Activated CD4-positive, alpha-beta T cell treated with anti-CD3 and anti-CD28 coated beads for 1 hour (primary cell): Measurements from ENCODE around the gene NFYC.
"Not testable (repeated sequence)": the region's sequence is repeated elsewhere in the genome, so short reads cannot be mapped to it uniquely, and the experiment has no call there.

Experiments
- DNase-seq: peaks from one replicate; pipeline ENCODE4 v3.0.0-alpha.2; 2020

Gene NFYC

DNA sequence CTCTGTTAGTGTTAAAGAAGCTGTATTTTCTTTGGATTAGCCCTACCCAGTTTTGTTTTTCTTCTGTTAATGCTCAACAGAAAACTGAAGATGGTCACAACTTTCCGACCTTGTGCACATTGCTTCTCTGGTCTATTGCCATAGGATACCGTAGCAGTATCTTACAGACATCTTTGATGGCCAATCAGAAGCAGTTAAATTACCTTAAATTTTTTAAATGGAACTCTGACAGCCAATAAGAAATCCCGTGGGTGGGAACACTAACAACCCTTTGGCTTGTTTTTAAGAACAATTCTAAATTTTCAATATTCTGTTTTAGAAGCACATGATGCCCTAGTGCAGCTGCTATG is 17.2 kb downstream of the NFYC start:
- no peak for DNase-seq

DNA sequence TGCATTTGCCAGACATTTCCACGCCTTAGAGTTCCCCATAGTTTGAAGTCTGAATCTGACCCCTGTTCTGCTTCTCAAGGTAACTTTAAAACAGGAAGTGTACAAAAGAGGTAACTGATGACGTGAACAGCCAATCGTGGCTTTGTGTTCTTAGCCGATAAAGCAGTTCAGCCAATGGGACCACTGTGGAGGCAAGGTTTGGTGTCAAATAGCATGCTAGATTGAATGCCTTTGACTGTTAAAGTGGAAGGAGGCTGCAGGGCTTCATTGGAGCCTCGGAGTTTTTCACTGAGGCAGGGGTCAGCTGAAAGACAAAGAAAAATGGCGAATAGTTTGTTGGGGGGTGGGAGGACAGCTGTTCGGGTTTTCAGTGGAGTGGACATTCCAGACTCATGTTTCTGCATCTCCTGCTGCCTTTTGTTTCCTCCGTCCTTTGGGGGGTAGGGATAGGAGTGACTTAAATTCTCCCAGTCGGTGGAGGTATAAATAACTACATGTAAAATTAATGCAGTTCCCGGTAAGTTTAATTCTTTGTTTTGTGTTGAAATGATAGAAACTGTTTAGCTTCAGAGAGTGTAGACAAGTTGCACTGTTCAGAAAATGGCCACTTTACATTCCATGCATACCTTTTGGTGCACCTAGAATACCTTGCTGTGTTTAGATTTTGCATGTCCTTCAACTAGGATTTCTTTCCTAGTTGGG is 17.7 kb downstream of the NFYC start:
- DNase-seq, result peak; percentile 52

DNA sequence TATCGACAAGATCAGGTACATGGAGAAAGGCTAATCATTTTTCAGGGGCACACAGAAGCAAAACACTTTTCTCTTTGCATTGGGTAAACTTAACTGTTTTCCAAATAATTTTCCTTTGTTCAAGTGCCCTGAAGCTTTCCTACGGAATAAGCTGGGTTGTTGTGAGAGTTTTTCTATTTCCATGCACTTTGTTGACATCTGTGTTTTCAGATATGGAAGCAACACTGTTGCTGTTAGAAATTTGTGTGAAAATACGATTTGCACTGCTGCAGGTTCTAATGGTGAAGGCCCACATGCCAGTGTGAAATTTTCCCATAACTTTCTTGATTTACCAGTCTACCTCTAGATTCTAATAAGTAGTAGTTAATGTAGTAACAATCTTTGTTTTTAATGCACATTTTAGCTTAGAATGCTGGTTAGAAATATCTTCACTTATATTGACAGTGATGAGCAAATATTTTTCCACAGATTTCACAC is 18.3 kb downstream of the NFYC start:
- no peak for DNase-seq

DNA sequence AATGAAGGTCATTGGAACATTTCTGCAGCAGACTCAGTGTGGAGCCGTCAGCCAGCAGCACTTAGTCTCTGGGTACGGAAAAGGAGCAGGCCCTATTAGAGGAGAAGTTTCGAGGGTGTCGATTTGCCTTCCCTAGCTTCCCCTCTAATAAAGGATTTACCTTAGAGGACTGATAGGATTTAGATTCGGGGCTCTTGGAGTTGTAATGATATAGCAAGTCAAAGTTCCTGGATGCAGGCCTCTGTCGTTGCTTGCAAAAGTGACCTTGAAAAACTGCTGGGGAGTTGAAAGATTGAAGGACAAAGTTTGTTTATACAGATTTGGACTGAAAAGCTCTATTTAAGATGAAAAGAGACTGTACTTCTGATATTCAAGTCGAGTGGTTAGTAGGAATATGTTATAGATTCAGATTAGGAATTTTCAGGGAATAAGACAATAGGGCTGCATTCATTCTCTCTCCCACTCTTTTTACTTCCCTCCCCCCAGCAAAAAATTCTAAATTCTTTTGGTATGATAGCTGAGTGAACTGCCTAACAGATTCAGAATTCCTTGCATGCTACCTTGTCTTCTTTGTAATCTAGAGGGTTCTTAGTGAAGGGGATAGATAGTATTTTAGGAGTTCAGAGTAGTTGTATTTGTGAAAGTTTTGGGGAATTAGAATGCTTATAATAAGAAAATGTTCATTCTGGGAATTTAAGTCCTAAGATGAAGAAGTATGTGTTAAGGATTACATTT is 19.2 kb downstream of the NFYC start:
- DNase-seq, result no peak

DNA sequence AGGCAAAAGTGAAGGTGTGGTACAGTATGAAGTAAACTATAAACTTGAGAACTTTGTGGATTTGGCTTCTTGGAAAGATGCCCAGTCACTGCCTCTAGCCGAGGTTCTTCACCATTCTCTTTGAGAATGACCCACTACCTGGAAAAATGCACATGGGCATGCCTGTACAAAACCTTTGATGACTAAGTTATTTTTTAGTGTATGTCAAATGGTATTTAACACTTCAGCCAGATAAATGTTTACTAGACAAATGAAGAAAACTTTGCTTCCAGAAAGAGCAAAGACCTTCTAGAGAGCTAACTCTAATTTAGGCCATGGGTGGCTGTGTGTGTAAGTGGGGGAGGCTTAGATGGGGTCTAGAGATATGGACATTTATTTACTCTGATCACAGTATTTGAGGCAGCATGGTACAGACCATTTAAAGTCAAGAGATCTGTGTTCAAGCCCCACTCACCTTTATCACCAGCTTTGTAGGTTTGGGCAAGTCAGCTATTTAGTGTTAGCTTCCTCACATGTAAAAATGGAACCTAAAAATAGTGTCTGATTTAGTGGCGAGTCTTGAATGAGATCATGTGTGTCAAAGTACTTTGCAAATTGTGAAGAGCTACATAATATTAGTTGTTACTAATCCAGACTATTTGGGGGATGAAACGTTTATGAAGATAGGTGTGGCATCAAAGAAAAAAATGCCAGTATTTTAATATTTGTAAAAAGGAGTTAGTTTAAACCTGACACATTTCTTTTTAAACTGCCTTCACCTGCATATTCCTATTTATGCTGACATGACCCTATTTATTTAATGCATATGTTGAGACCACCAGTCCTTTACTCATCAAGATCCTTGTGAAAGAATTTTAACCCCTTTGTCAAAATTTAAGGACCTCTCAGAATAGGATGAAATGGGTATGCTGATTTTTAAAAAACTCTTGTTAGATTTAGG is 20.2 kb downstream of the NFYC start:
- no peak for DNase-seq

DNA sequence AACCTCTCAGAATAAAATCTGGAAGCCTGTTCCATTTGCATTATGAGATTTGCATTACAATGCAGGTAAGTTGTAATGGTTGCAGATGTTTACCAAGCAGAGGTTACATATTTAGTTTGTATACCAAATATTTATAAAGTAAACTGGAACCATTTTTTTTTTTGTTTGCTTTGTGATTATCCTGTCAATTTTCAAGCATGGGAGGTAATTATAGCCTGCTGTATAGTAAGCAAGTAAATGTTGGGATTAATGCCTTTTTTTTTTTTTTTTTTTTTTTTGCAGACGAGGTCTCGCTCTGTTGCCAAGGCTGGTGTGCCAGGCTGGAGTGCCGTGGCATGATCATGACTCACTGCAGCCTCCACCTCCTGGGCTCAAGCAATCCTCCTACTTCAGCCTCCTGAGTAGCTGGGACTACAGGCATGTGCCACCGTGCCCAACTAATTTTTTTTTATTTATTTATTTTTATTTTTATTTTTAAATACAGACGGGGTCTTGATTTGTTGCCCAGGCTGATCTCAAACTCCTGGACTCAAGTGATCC is 21.0 kb downstream of the NFYC start:
- DNase-seq, result no peak

DNA sequence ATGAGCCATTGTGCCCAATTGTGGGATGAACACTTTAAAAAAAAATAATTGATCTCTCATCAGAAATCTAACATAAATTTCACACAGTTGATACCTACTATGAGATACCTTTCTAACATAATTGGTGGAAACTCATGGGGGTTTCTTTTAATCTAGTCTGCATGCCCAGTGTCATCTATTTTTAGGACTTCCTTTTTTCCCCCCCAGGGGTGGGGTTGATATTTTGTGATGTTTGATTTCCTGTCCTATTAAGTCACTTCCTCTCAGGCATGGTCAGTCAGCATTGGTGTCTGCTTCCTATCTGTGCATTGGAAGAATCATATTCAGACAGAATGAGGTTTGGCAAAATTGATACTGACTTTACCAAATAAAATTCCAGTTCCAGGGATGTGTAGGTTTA is 21.5 kb downstream of the NFYC start:
- no peak for DNase-seq

DNA sequence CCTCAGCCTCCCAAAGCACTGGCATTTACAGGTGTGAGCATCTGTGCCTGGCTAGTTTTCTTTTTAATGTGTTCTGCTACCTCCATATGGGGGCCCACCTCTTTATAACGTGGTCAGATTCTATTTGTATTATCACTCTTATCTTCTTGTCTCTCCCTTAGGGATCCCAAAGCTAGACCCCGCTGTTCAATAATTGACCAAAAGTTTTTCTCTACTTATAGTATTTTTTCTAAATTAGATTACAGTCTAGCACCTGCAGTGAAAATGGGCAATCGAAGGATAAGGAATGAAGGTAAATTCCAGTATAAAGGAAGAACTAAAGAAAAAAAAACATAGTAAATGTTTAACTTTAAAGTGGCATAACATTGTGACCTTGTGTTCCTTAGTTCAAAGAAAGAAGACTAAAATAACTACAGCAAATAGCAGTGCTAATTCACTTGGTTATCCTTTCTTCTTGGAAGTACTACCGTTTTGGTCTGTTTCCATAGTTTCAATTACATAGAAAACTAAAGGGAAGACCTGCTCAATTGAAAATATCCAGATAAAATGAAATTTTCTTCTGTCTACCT is 24.1 kb downstream of the NFYC start:
- no peak for DNase-seq

DNA sequence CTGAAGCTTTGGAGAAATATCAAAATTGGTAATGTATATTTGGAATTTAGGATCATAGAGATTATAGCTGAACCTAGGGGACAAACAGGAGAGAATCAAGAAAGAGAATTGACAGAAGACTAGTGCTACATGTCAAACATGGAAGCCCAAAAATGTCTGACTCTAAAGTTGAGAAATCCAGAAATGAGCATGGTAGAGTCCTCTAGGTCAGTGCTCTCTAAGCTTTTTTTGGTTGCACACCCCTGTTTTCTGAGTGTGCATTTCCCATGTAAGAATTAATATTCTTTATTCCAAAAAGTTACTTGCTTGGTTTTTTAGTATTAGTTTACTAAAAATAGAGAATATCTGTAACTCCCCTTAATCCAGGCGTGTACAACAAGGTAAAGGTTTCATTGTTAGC is 25.6 kb downstream of the NFYC start:
- no peak for DNase-seq

DNA sequence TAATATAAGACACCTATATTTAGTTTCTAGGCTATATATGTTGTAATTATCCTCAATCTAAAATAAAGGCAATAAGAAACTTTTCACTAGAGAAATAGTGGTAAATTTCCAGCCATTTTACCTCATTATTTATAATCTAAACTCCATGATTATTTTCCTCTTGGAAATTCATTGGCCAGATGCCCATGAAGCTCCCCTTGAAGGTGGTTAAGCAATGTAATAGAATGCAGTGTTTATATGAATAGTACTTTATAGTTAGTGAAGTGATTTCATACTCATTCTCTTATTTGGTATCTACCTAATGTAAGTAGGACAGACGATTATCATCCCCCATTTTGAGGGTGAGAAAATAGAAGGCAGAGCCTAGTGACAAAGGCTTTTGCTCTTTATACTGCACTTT is 26.5 kb downstream of the NFYC start:
- DNase-seq, result no peak

DNA sequence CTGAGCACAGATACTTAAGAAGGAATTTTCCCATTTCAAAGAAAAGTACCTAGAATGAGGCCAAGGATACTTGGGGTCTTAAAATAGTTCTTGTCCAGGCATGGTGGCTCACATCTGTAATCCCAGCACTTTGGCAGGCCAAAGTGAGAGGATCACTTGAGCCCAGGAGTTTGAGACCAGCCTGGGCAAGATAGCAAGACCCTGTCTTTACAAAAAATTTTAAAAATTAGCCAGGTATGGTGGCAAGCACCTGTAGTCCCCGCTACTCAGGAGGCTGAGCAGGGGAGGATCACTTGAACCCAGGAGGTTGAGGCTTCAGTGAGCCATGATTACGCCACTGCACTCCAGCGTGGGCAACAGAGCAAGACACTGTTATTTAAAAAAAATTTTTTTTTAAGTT is 29.0 kb downstream of the NFYC start:
- no peak for DNase-seq

DNA sequence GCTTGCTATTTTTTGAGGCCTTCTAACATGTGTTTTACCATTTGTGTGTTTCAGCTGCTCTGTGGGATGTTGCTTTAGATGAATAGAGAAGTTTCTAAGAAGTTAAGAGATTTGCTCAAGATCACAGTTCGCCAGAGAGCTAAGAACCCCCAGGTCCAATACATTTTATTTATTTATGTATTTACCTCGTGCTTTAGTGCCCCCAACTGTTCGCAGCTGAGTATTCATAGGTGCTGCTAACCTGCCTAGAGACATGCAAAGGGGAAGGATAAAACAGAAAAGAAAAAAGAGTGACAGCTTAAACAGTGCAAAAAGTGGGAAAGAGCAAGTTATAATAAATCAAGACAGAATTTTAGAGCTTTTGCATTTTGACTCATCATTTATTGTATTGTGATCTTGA is 31.1 kb downstream of the NFYC start:
- no peak for DNase-seq

DNA sequence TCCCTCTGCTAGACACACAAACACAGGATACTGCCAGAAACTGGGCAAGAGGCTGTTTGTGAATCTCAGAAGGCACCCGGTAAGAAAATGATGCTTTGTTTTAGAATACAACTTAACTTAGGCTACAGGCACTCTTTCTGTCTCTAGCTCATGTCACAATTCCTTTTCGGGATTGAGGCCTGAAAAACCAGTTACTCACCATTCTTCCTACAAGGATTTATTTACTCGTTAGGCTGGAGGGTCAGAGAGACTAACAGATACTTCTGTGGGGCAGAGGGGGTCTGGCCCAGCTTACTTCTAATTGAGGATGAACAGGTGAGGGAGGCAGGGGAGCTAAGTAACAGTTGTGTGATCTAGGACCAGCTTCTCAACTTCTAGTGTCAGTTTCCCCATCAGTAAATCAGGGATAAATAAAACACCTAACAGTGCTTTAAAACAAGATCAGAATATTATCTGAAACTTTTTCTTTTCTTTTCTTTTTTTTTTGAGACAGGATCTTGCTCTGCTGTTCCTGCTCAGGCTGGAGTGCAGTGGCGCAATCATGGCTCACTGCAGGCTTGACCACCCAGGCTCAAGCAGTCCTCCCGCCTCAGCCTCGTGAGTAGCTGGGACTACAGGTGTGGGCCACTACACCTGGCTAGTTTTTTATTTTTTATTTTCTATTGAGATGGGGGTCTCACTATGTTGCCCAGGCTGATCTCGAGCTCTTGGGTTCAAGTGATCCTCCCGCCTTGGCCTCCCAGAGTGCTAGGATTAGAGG is 31.9 kb downstream of the NFYC start:
- DNase-seq, result no peak

DNA sequence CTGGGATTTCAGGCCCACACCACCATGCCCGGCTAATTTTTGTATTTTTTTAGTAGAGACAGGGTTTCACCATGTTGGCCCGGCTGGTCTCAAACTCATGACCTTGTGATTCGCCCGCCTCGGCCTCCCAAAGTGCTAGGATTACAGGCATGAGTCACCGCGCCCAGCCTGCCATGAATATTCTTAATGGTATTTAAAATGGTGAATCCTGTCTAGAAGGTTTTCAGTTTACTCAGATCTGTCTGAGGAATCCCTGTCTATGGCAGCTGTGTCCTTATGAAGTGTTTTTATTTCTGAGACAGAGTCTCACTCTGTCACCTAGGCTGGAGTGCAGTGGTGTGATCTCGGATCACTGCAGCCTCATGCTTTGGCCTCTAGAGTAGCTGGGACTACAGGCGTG is 36.2 kb downstream of the NFYC start:
- not testable (repeated sequence) for DNase-seq

DNA sequence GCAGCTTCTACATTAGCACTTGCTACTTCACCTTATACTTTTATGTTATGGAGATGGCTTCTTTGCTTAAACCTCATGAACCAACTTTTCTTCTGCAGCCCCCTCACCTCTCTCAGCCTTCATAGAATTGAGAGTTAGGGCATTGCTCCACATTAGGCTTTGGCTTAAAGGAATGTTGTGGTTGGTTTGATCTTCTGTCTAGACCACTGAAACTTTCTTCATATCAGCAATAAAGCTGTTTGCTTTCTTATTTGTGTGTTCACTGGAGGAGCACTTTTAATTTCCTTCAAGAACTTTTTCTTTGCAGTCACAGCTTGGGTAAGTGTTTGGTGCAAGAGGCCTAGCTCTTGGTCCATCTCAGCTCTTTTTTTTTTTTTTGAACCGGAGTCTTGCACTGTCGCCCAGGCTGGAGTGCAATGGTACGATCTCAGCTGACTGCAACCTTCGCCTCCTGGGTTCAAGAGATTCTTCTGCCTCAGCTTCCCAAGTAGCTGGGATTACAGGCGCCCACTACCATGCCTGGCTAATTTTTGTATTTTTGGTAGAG is 37.9 kb downstream of the NFYC start:
- not testable (repeated sequence) for DNase-seq

DNA sequence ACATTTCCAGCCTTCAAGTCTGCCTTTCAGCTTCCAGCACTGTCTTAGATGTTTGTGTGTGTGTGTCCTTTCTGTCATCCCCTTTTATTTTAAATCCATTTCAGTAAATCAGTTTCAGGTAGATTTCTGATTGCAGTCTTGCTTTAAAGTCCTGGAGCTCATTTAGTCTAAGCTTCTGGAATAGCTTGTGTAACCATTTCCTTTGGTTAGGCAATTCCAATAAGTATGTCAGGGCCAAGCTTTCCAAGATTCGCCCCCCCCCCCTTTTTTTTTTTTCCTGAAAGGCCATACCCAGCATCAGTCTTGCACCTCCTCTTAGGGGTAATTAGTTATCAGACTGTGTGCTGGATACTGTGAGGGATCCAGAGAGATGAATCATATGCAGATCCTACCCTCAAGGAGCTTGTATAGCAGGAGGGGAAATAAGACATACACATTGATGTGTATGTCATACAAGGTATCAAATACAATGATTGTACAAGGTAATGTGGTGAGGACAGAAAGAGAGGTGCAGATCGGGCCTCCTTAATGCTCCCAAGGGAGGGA is 41.3 kb downstream of the NFYC start:
- DNase-seq, result no peak

DNA sequence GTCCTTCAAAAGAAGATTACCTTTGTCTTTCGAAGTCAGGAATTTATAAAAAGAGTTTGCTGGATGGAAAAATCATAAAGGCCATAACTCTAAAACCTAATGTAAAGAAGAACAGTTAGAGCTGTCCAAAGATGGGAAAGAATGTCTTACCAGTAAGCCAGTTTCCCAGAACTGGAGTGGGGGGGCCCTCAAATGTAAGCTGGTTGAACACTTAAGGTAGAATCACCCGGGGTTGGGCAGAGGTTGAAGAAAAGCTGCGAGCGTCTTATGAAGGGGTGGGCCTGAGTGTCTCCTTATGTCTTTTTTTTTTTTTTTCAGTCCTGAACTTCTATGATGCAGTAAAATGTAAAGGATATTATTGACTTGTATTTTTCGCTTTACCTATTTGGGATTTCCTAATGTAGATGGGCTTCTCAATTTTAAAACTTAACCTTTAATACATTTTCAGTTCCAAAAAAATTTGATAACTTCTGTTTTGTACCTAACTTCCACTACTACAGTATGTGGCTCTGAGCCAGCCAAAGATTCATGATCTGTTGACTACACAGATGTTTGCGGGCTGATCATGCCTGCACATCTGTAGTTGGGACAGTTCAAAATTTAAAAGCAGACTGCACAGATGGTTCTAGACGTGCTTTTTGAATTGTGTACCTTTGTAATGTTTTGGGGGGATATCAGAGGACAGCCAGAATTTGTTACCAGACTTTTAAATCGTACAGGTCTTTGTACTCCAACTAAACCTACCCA is 43.6 kb downstream of the NFYC start:
- DNase-seq, result no peak

DNA sequence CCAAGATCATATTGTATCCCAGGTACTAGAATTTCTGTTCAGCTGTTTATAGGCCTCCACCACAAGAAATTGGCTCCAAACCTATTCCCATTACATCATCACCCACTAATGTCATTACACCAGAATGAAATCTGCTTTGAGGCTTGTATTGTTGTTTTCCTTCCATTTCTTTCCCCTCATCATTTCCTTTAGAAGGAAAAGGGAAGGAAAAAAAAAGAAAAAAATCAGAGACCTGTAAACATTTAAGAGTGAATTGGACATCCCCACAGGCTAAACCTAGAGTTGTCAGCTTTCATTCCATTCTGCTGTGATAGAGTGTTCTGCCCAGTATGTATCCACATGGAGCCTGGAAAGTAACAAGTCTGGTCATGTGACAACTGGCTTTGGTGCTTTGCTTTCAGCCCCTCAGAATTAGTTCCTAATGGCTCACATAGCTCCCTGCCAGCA is 44.6 kb downstream of the NFYC start:
- DNase-seq, result no peak

DNA sequence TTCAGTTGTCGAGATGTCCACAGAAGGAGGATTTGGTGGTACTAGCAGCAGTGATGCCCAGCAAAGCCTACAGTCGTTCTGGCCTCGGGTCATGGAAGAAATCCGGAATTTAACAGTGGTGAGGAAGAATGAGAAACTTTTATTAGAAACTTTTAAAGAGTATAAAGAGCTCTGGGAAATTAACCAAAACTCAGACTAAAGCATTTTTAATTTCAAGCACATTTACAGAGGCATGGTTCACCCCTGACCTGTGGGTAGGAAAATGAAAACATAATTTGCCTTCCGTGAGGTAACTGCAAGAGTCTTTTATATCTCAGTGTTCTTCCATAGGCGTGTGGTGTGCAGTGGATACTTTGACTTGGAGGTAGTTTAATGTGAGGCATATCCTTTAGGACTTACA is 47.3 kb downstream of the NFYC start:
- no peak for DNase-seq

DNA sequence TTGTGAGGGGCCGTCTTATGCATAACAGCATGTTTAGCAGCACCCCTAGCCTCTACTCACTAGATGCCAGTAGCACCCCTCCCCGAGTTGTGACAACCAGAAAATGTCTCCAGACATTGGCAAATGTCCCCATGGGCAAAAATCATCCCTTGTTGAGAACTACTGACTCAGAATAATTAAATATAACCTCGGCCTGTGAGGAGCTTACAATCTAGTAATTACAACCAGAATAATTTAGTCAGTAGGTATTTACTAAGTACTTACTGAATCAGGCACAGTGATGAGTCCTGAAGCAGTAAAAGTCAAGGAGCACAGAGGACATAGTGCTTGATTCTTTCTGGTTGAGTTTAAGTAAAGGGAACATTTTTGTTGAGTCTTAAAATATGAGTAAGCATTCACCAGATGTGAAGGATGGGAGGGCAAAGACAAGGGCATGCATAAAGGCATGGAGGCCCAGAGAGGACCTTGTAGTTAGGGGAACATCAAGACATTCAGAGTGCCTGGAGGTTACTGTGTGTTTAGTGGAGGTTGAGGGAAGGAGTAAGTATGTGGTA is 48.0 kb downstream of the NFYC start:
- no peak for DNase-seq
